ENCODE data around the gene DCN.

The DCN gene

GRCh38 chr12:91142221-91142631, 40.4 kb downstream of the DCN start:
- Histone ChIP-seq H3K36me3 (ENCODE audit: insufficient read depth, low read length) (peaks cover 13% of the 10 kb centered on the region), H3K27ac (ENCODE audit: low read depth, low read length) (peak overlapping the region; percentile 94), H3K4me1 (ENCODE audit: control insufficient read depth, insufficient read depth, low read length, unreplicated experiment) (peaks cover 63% of the 10 kb centered on the region), H2AFZ (ENCODE audit: low read length, unreplicated experiment) (no peak overlapping the region), H3K4me3 (ENCODE audit: low read depth, low read length) (no peak overlapping the region), H3K27me3 (ENCODE audit: insufficient read depth, low read length) (no peaks in the 10 kb centered on the region), H3K79me2 (ENCODE audit: control insufficient read depth, insufficient read depth, low read length, unreplicated experiment) (no peaks in the 10 kb centered on the region)

- peak overlapping the region; percentile 44; the same call in 1 of the 2 replicates for H3K4me3 ChIP-seq (ENCODE audit: low read depth, low read length)
- H3K79me2 ChIP-seq (ENCODE audit: control insufficient read depth, insufficient read depth, low read length, unreplicated experiment) = no peaks in the 10 kb centered on the region
- peak overlapping the region; percentile 9 for H2AFZ ChIP-seq (ENCODE audit: low read length, unreplicated experiment)
- no peaks in the 10 kb centered on the region for H3K27me3 ChIP-seq (ENCODE audit: insufficient read depth, low read length)
- peaks cover 63% of the 10 kb centered on the region for H3K4me1 ChIP-seq (ENCODE audit: control insufficient read depth, insufficient read depth, low read length, unreplicated experiment)
- peaks cover 8% of the 10 kb centered on the region for H3K36me3 ChIP-seq (ENCODE audit: insufficient read depth, low read length)
- H3K27ac ChIP-seq (ENCODE audit: low read depth, low read length) = peak overlapping the region; percentile 94
Observed at GRCh38 chr12:91140026-91140931, 42.3 kb downstream of the DCN start.

GRCh38 chr12:91139286-91139685, 43.3 kb downstream of the DCN start:
- Histone ChIP-seq H3K27me3 (ENCODE audit: insufficient read depth, low read length) (no peaks in the 10 kb centered on the region), H3K79me2 (ENCODE audit: control insufficient read depth, insufficient read depth, low read length, unreplicated experiment) (no peaks in the 10 kb centered on the region), H3K4me3 (ENCODE audit: low read depth, low read length) (peak overlapping the region; percentile 44), H2AFZ (ENCODE audit: low read length, unreplicated experiment) (peak overlapping the region; percentile 88), H3K27ac (ENCODE audit: low read depth, low read length) (peak overlapping the region; percentile 94), H3K36me3 (ENCODE audit: insufficient read depth, low read length) (no peaks in the 10 kb centered on the region), H3K4me1 (ENCODE audit: control insufficient read depth, insufficient read depth, low read length, unreplicated experiment) (peaks cover 62% of the 10 kb centered on the region)

- no peaks in the 10 kb centered on the region for H3K36me3 ChIP-seq (ENCODE audit: insufficient read depth, low read length)
- peak overlapping the region; percentile 94 for H3K27ac ChIP-seq (ENCODE audit: low read depth, low read length)
- H3K27me3 ChIP-seq (ENCODE audit: insufficient read depth, low read length) = no peaks in the 10 kb centered on the region
- peaks cover 63% of the 10 kb centered on the region for H3K4me1 ChIP-seq (ENCODE audit: control insufficient read depth, insufficient read depth, low read length, unreplicated experiment)
- H3K79me2 ChIP-seq (ENCODE audit: control insufficient read depth, insufficient read depth, low read length, unreplicated experiment) = no peaks in the 10 kb centered on the region
- H3K4me3 ChIP-seq (ENCODE audit: low read depth, low read length) = peak overlapping the region; percentile 44; the same call in 1 of the 2 replicates
- peak overlapping the region; percentile 88 for H2AFZ ChIP-seq (ENCODE audit: low read length, unreplicated experiment)
Observed at GRCh38 chr12:91138337-91138920, 44.2 kb downstream of the DCN start.

GRCh38 chr12:91133871-91134270, 48.7 kb downstream of the DCN start:
- Histone ChIP-seq H3K4me3 (ENCODE audit: low read depth, low read length) (no peak overlapping the region), H3K27ac (ENCODE audit: low read depth, low read length) (peak overlapping the region; percentile 26; the same call in 1 of the 2 replicates), H2AFZ (ENCODE audit: low read length, unreplicated experiment) (peak overlapping the region; percentile 3), H3K4me1 (ENCODE audit: control insufficient read depth, insufficient read depth, low read length, unreplicated experiment) (peaks cover 31% of the 10 kb centered on the region), H3K27me3 (ENCODE audit: insufficient read depth, low read length) (no peaks in the 10 kb centered on the region), H3K79me2 (ENCODE audit: control insufficient read depth, insufficient read depth, low read length, unreplicated experiment) (no peaks in the 10 kb centered on the region), H3K36me3 (ENCODE audit: insufficient read depth, low read length) (no peaks in the 10 kb centered on the region)

GRCh38 chr12:91129662-91130362, 52.8 kb downstream of the DCN start:
- Histone ChIP-seq H3K79me2 (ENCODE audit: control insufficient read depth, insufficient read depth, low read length, unreplicated experiment) (no peaks in the 10 kb centered on the region), H3K27ac (ENCODE audit: low read depth, low read length) (no peak overlapping the region), H3K4me3 (ENCODE audit: low read depth, low read length) (no peak overlapping the region), H2AFZ (ENCODE audit: low read length, unreplicated experiment) (peak overlapping the region; percentile 1), H3K27me3 (ENCODE audit: insufficient read depth, low read length) (no peaks in the 10 kb centered on the region), H3K4me1 (ENCODE audit: control insufficient read depth, insufficient read depth, low read length, unreplicated experiment) (peaks cover 33% of the 10 kb centered on the region), H3K36me3 (ENCODE audit: insufficient read depth, low read length) (no peaks in the 10 kb centered on the region)

GRCh38 chr12:91127751-91128150, 54.9 kb downstream of the DCN start:
- no peak overlapping the region for H3K4me3 ChIP-seq (ENCODE audit: low read depth, low read length)
- H3K79me2 ChIP-seq (ENCODE audit: control insufficient read depth, insufficient read depth, low read length, unreplicated experiment) = no peaks in the 10 kb centered on the region
- H3K36me3 ChIP-seq (ENCODE audit: insufficient read depth, low read length) = no peaks in the 10 kb centered on the region
- H2AFZ ChIP-seq (ENCODE audit: low read length, unreplicated experiment) = peak overlapping the region; percentile 24
- H3K27me3 ChIP-seq (ENCODE audit: insufficient read depth, low read length) = no peaks in the 10 kb centered on the region
- H3K4me1 ChIP-seq (ENCODE audit: control insufficient read depth, insufficient read depth, low read length, unreplicated experiment) = peaks cover 31% of the 10 kb centered on the region
- peak overlapping the region; percentile 68 for H3K27ac ChIP-seq (ENCODE audit: low read depth, low read length)

GRCh38 chr12:91127306-91127705, 55.3 kb downstream of the DCN start:
- H3K79me2 ChIP-seq (ENCODE audit: control insufficient read depth, insufficient read depth, low read length, unreplicated experiment) = no peaks in the 10 kb centered on the region
- H3K4me3 ChIP-seq (ENCODE audit: low read depth, low read length) = no peak overlapping the region
- H3K27ac ChIP-seq (ENCODE audit: low read depth, low read length) = peak overlapping the region; percentile 68
- H3K27me3 ChIP-seq (ENCODE audit: insufficient read depth, low read length) = no peaks in the 10 kb centered on the region
- H3K4me1 ChIP-seq (ENCODE audit: control insufficient read depth, insufficient read depth, low read length, unreplicated experiment) = peaks cover 27% of the 10 kb centered on the region
- no peaks in the 10 kb centered on the region for H3K36me3 ChIP-seq (ENCODE audit: insufficient read depth, low read length)
- peak overlapping the region; percentile 48 for H2AFZ ChIP-seq (ENCODE audit: low read length, unreplicated experiment)

- Histone ChIP-seq H3K27me3 (ENCODE audit: insufficient read depth, low read length) (no peaks in the 10 kb centered on the region), H3K36me3 (ENCODE audit: insufficient read depth, low read length) (no peaks in the 10 kb centered on the region), H3K4me3 (ENCODE audit: low read depth, low read length) (no peak overlapping the region), H2AFZ (ENCODE audit: low read length, unreplicated experiment) (no peak overlapping the region), H3K4me1 (ENCODE audit: control insufficient read depth, insufficient read depth, low read length, unreplicated experiment) (peaks cover 27% of the 10 kb centered on the region), H3K79me2 (ENCODE audit: control insufficient read depth, insufficient read depth, low read length, unreplicated experiment) (no peaks in the 10 kb centered on the region), H3K27ac (ENCODE audit: low read depth, low read length) (peak overlapping the region; percentile 68)
Observed at GRCh38 chr12:91126516-91126915, 56.1 kb downstream of the DCN start.

- H2AFZ ChIP-seq (ENCODE audit: low read length, unreplicated experiment) = no peak overlapping the region
- peak overlapping the region; percentile 60 for H3K27ac ChIP-seq (ENCODE audit: low read depth, low read length)
- no peaks in the 10 kb centered on the region for H3K27me3 ChIP-seq (ENCODE audit: insufficient read depth, low read length)
- H3K4me1 ChIP-seq (ENCODE audit: control insufficient read depth, insufficient read depth, low read length, unreplicated experiment) = peaks cover 30% of the 10 kb centered on the region
- no peaks in the 10 kb centered on the region for H3K79me2 ChIP-seq (ENCODE audit: control insufficient read depth, insufficient read depth, low read length, unreplicated experiment)
- H3K4me3 ChIP-seq (ENCODE audit: low read depth, low read length) = no peak overlapping the region
- H3K36me3 ChIP-seq (ENCODE audit: insufficient read depth, low read length) = no peaks in the 10 kb centered on the region
Observed at GRCh38 chr12:91123236-91123916, 59.2 kb downstream of the DCN start.
